ENCODE results near the gene CDK14.
"Not testable (repeated sequence)": the region's sequence is repeated elsewhere in the genome, so short reads cannot be mapped to it uniquely, and the experiment has no call there.

Gene CDK14

DNA sequence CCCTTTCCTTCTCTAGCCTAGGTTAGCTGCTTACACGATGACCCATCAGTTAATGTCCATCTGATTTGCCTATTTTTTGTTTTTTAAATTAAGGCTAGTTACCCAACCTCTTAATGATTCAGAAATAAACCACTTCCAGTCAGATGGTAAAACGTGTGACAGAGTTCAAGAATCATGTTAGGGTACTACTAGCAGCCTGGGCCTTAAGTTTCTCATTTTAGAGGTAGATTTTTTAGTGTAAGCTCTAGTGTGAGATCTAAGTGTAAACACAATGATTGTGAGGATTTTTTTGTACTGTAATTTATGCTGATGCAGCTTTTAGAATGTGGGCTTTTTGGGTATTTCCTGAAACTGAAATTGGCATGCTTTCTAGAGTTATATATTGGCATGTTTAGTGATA lies 130.0 kb downstream of the CDK14 start:
- no peak for DNase-seq

- DNase-seq, result no peak
Observed at GRCh38 chr7:90726623-90727022, 130.5 kb downstream of the CDK14 start.

- DNase-seq, result no peak
Observed at GRCh38 chr7:90727412-90727811, 131.3 kb downstream of the CDK14 start.

GRCh38 chr7:90728568-90728967 lies 132.4 kb downstream of the CDK14 start:
- DNase-seq, result no peak

DNA sequence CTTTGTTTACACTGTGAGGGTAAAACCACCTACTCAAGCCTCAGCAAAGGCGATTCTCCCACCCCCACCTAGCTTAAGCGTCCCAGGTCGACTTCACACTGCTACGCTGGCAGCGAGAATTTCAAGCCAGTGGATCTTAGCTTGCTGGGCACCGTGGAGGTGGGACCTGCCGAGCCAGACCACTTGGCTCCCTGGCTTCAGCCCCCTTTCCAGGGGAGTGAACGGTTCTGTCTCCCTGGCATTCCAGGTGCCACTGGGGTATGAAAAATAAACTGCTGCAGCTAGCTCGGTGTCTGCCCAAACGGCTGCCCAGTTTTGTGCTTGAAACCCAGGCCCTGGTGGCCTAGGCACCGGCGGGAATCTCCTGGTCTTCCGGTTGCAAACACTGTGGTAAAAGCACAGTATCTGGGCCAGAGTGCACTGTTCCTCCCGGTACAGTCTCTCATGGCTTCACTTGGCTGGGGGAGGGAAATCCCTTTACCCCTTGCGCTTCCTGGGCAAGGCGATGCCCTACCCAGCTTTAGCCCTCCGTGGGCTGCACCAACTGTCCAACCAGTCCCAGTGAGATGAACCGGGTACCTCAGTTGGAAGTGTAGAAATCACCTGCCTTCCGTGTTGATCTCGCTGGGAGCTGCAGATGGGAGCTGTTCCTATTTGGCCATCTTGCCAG lies 139.6 kb downstream of the CDK14 start:
- not testable (repeated sequence) for DNase-seq

DNA sequence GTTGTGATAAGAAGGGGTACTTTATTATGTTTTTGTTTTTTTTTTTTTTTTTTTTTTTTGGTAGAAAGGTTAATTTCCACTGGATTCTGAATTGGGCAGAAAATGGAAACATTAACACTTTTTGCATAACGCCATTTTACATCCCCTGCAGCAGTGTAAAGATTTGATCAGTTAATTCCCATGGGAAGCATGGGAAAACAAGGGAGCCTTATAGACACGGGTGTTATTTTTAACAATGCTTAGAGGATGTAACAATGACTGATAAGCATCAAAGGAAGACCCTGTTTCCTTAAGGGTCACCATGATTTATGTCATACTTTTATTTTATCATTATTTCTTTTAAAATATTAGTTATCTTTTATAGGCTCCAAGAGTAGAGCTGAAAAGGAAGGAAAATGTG lies 140.2 kb downstream of the CDK14 start:
- DNase-seq, result no peak

DNA sequence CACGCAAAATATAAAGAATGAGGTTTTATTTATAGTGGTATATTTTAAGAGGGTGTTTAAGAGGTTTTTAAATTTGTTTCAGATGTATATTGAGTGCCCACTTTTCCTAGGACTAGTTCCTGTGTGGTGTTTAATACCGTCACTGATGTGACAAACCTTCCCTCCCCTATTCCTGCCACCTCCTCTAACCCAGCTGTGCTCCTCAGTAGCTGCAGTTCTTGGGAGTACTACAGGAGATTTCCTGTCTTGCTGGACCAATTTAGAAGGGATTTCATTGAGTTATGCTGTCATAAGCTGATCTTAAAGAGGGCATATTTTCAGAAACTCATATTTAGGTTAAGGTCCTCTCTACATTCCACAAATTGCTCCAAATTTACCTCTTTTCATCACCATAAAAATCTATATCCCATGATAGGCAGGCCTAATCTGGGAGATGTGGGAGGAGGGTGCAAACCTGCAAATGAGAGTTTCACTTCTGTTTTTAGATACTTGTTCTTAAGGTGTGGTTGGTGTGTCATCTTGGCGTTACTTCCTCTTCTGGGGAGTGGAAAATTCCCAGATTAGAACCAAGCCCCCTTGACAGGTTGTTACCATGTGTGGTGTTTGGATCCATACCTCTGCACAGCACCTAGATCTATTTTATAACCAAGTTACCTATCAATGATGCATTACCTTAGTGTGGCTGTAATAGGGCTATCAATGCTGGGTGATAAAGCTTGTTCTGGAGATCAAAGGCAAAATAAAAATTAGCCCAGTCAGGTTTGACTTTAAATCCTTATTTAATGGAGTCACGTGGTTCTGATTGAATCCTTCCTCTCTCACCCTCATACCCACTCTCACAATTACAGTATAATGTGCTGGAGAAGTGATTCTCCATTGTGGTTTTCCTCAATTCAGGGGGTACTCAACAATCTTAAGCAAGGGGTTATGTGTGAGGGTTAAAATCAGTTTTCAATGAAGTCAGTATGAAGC lies 141.1 kb downstream of the CDK14 start:
- DNase-seq, result no peak

GRCh38 chr7:90738249-90738648 lies 142.1 kb downstream of the CDK14 start:
- no peak for DNase-seq

- DNase-seq, result no peak
Observed at GRCh38 chr7:90739716-90740115, 143.6 kb downstream of the CDK14 start.

DNA sequence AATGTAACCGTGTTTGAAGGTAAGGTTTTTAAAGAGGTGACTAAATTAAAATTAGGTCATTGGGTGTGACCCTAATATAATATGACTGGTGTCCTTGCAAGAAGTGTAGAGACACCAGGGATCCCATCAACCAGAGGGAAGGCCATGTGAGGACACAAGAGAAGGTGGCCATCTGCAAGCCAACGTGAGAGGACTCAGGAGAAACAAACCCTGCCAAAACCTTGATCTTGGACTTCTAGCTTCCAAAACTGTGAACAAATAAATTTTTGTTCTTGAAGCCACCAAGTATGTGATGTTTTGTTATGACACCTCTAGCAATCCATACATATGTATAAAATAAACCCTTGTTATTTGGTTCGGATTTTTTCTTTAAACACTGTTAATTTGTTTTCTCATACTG lies 144.3 kb downstream of the CDK14 start:
- DNase-seq, result no peak

- no peak for DNase-seq
Observed at GRCh38 chr7:90743626-90744025, 147.5 kb downstream of the CDK14 start.

GRCh38 chr7:90747516-90747915 lies 151.4 kb downstream of the CDK14 start:
- DNase-seq, result no peak

DNA sequence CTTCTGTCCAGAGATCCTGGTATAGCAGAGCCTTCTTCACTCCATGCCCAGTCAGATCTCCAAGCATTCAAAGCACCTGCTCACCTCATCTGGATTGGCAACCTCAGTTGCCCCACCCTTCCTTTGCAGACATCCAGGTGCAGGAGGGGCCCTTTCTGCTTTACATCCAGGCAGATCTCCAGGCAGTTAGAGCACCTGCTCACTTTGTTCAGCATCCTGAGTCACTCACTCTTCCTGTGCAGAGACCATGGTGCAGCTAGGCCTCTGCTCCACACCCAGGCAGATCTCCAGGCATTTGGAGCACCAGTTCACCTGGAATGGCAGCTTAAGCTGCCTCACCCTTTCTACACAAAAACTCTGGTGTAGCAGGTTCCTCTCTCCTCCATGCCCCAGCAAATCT lies 153.1 kb downstream of the CDK14 start:
- no peak for DNase-seq

- no peak for DNase-seq
Observed at GRCh38 chr7:90749774-90750173, 153.7 kb downstream of the CDK14 start.

- DNase-seq, result no peak
Observed at GRCh38 chr7:90751595-90751994, 155.5 kb downstream of the CDK14 start.

GRCh38 chr7:90752051-90752450 lies 155.9 kb downstream of the CDK14 start:
- DNase-seq, result no peak

DNA sequence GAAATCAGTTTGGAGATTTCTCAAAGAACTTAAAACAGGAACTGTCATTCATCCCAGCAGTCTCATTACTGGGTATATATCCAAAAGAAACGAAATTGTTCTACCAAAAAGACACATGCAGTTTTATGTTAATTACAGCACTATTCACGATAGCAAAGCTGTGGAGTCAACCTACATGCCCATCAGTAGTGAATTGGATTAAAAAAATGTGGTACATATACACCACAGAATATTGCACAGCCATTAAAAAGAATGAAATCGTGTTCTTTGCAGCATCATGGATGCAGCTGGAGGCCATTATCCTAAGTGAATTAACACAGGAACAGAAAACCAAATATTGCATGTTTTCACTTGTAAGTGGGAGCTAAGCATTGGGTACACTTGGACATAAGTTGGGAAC lies 158.9 kb downstream of the CDK14 start:
- DNase-seq, result no peak

- no peak for DNase-seq
Observed at GRCh38 chr7:90756366-90756765, 160.2 kb downstream of the CDK14 start.

DNA sequence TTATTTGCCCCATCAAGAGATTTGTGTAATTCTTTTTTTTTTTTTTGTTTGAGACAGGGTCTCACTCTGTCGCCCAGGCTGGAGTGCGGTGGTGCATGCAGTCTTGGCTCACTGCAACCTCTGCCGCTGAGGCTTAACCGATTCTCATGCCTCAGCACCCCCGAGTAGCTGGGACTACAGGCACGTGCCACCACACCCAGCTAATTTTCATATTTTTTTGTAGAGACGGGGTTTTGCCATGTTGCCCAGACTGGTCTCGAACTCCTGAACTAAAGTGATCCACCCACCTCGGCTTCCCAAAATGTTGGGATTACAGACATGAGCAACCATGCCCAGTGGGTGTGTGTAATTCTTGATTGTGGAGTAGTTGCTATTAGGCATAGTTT lies 161.4 kb downstream of the CDK14 start:
- not testable (repeated sequence) for DNase-seq

DNA sequence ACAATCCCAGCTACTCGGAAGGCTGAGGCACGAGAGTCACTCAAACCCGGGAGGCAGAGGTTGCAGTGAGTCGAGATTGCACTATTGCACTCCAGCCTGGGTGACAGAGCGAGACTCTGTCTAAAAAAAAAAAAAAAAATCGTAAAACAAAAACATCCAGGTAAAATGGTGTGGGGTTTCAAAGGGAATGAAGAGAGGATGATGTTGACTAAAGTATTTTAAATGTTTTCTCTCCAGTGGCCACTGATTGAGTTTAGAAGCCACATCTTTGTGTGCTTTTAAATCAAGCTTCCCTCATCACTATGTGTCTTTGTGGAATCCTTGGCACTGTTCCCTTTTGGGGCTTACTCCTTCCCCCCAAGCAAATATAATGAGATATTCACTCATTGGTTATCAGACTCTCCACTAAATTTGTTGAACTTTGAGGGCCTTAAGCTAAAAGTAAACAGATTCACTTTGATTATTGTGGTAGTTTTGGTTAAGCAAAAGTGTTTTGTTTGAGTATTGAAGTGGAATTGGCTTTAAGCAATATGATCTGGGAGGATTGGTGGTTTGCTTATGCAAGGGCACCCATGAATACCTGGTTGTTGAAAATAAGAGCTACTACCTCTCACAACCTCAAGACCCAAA lies 162.9 kb downstream of the CDK14 start:
- no peak for DNase-seq

DNA sequence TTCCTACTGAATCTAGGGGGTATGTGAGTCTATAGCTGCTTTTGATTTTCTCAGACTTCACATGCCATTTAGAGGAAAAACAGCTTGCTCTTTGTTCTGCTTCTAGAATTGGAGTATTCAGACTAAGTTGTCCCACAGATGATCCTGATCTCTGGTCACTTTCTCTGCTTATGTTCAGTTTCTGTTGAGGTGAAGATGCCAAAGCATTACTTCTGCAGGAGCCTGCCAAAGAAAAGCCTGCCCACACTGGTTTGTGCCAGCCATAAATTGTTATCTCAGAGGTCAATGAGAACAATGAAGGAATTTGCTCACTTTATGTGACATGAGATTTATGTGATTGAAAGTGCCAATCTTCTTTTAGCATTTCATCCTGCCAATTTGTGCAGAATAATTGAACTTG lies 163.6 kb downstream of the CDK14 start:
- DNase-seq, result no peak

GRCh38 chr7:90760892-90761291 lies 164.8 kb downstream of the CDK14 start:
- DNase-seq, result no peak

DNA sequence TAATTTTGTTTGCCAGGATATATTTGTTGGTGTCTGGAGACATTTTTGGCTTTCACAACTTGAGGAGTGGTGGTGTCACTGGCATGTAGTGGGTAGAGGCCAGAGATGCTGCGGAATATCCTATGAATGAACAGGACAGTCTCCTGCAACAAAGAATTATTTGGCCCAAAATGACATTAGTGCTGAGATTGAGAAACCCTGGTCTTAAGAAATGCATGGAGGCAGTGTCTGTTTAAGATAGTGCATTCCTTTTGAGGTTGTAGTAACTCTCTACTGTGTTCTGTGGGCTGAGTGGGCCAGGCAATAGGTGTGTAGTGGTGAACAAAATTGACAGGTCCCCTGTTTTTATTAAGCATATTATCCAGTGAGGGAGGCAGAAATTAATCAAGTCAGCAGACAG lies 165.5 kb downstream of the CDK14 start:
- DNase-seq, result no peak

- no peak for DNase-seq
Observed at GRCh38 chr7:90763108-90763507, 167.0 kb downstream of the CDK14 start.
